Heart right ventricle (tissue), 16 donors: ENCODE results near the gene HRK. TPM values are rescaled to one million over a fixed set of nuclear protein-coding genes. Genes with fewer than 3 reads are reported as not detected.

Source experiments
- ATAC-seq, 8 donors: fragments of 200-7000 bp; cut with Tn5 transposase; one replicate each; pipeline ENCODE4 v1.9.1; 2020; ENCODE audit warnings: mild to moderate bottlenecking in 8 of 8, moderate library complexity in 8 of 8, moderate number of reproducible peaks in 1 of 8
- DNase-seq, 2 donors: peaks; one replicate each; pipeline ENCODE4 v3.0.0-alpha.2; 2020
- H3K27ac ChIP-seq, 10 donors: fragments of 200-600 bp; sonication (generic) in 2 of 10; one replicate each; pipeline versions ENCODE4 v1.5.0 to v1.8.0; 2020 to 2022; ENCODE audit warnings: mild to moderate bottlenecking in 3 of 10
- H3K27me3 ChIP-seq, 7 donors: fragments of 200-600 bp; one replicate each; pipeline ENCODE4 v1.8.0; 2021 to 2022; ENCODE audit warnings: mild to moderate bottlenecking in 2 of 7
- H3K36me3 ChIP-seq, 9 donors: fragments of 200-600 bp; sonication (generic) in 1 of 9; one replicate each; pipeline versions ENCODE4 v1.5.0 to v1.8.0; 2020 to 2022; ENCODE audit warnings: mild to moderate bottlenecking in 2 of 9
- H3K4me1 ChIP-seq, 9 donors: fragments of 200-600 bp; sonication (generic) in 1 of 9; one replicate each; pipeline versions ENCODE4 v1.5.0 to v1.8.0; 2020 to 2022; ENCODE audit warnings: mild to moderate bottlenecking in 4 of 9
- H3K4me3 ChIP-seq, 10 donors: fragments of 200-600 bp; sonication (generic) in 2 of 10; one replicate each; pipeline versions ENCODE4 v1.5.0 to v1.8.0; 2020 to 2022; ENCODE audit warnings: mild to moderate bottlenecking in 7 of 10, moderate library complexity in 2 of 10
- H3K9me3 ChIP-seq, 11 donors: fragments of 200-600 bp in 10 of 11; sonication (generic) in 2 of 11; one replicate each; pipeline versions ENCODE4 v1.5.0 to v1.8.0; 2013 to 2022; ENCODE audit warnings: mild to moderate bottlenecking in 2 of 11, control low read depth in 1 of 11, moderate library complexity in 1 of 11
- CTCF ChIP-seq, 9 donors: fragments of 200-600 bp; sonication (generic) in 2 of 9; IDR thresholded peaks; one replicate each; pipeline versions ENCODE4 v1.5.0 to v1.8.0; 2021 to 2022; ENCODE audit warnings: antibody characterized with exemption in 9 of 9, mild to moderate bottlenecking in 5 of 9, moderate library complexity in 1 of 9
- WGBS, 2 donors: extraction: QIAGEN DNeasy Blood & Tissue Kit; methylation state at CpG; one replicate each; pipeline ENCODE4 v1.1.7; 2013; ENCODE audit warnings: inconsistent platforms in 1 of 2; 5-methylcytosine and 5-hydroxymethylcytosine counted together
- intact Hi-C, 10 donors: fragments of 100-400 bp; cut with DNase I; formaldehyde crosslinking; loops; one replicate each; pipeline versions ENCODE4 v1.11.1 to v1.14.2; 2022
- polyA plus RNA-seq, 2 donors: library from polyadenylated mRNA; stranded (reverse); fragments of 200-250 nt; gene quantifications; one replicate each; pipeline ENCODE4 v1.2.3, GENCODE V29; 2013
- total RNA-seq, 10 donors: library from RNA; stranded (reverse); fragmentation: NEBNext Ultra II Directional in 3 of 10; extraction: Animal tissue kit (Norgen Biotek cat#: 25700) in 3 of 10; gene quantifications; one replicate each; pipeline versions ENCODE4 v1.2.1 to v1.2.4, GENCODE V29; 2021 to 2023
- donor health status: Arrhythmogenic right ventricular cardiomyopathy.
- donor health status: ischemic (EF 13 %, LVEDD 7.1; RV severe dilation, severe dysfunction).
- donor health status: healthy with polysubstance abuse.
- donor health status: DM: no; HTN: yes; CAD: no.
- donor health status: DM: no; HTN: no; CAD: no.
- donor health status: ischemic (EF 25% LVEDD 6.9; RV normal size, moderate dysfunction).
- donor health status: ischemic (EF 25% LVEDD 5.7; RV mildly dilated, moderate dysfunction).
- donor health status: healthy.
- donor health status: DM: yes; HTN: yes; CAD: no.
- donor health status: Ischemic cardiomyopathy.
- donor health status: ischemic (EF 35%, LVEDD 5.7; RV mildly dilated, moderate dysfunction).
- donor health status: nonischemic (EF 11% LVEDD 7.7; RV severe dilation, severe dysfunction).
- donor health status: DM: yes; HTN: yes; CAD: no.
- donor health status: PGD.
- donor health status: ischemic (EF 29% LVEDD 5.4; RV normal size, mild dysfunction).
- donor health status: nonischemic (EF 23%, LVEDD 6.1; RV moderate dilation, normal function).

The HRK gene
- total and polyA plus RNA-seq, 12 donors: 0.03 to 2.9 (median 0.40) TPM; not detected in 2

GRCh38 chr12:116892349-116893140 is 11.3 kb upstream of the HRK start:
- peaks cover 0 to 4% (median 0%) of the 10 kb centered on the region in 9 donors for H3K4me1 ChIP-seq
- peaks cover 0 to 11% (median 0%) of the 10 kb centered on the region in 7 donors for H3K27me3 ChIP-seq
- intact Hi-C loops: no loop called here
- H3K4me3 ChIP-seq: no peak overlapping the region
- DNase-seq: no peak
- H3K27ac ChIP-seq: no peak overlapping the region
- H3K36me3 ChIP-seq: no peaks in the 10 kb centered on the region
- TF ChIP-seq CTCF (IDR thresholded peaks at IDR 0.05): no peak
- no peak for ATAC-seq
- 78 to 83% methylated on average over 12 of the region's 12 CpGs for WGBS, 2 donors
- H3K9me3 ChIP-seq: peaks cover 0 to 7% (median 0%) of the 10 kb centered on the region in 11 donors

- DNase-seq: no peak
- Histone ChIP-seq H3K36me3 (no peaks in the 10 kb centered on the region), H3K27me3 (peaks cover 0 to under 1% (median 0%) of the 10 kb centered on the region in 7 donors), H3K4me3 (no peak overlapping the region), H3K9me3 (peaks cover 0 to 7% (median 0%) of the 10 kb centered on the region in 11 donors), H3K27ac (no peak overlapping the region), H3K4me1 (peaks cover 0 to 4% (median 0%) of the 10 kb centered on the region in 9 donors)
- no peak for TF ChIP-seq CTCF (IDR thresholded peaks at IDR 0.05)
- intact Hi-C loops: no loop called here
- no peak for ATAC-seq
- WGBS, 2 donors: 90 to 91% methylated on average over 3 of the region's 3 CpGs
Observed at GRCh38 chr12:116891019-116891418, 9.8 kb upstream of the HRK start.

GRCh38 chr12:116890330-116890729 is 9.1 kb upstream of the HRK start:
- H3K4me1 ChIP-seq: peaks cover 0 to 4% (median 0%) of the 10 kb centered on the region in 9 donors
- H3K36me3 ChIP-seq: no peaks in the 10 kb centered on the region
- no peak overlapping the region for H3K27ac ChIP-seq
- intact Hi-C loops: no loop called here
- 96 to 97% methylated on average over 2 of the region's 2 CpGs for WGBS, 2 donors
- peaks cover 0 to 7% (median 0%) of the 10 kb centered on the region in 11 donors for H3K9me3 ChIP-seq
- no peak overlapping the region for H3K4me3 ChIP-seq
- no peaks in the 10 kb centered on the region for H3K27me3 ChIP-seq
- no peak for DNase-seq
- TF ChIP-seq CTCF (IDR thresholded peaks at IDR 0.05): no peak
- no peak for ATAC-seq

GRCh38 chr12:116887897-116888296 is 6.7 kb upstream of the HRK start:
- ATAC-seq: no peak
- Histone ChIP-seq H3K4me1 (peaks cover 0 to 4% (median 0%) of the 10 kb centered on the region in 9 donors), H3K27ac (no peak overlapping the region), H3K9me3 (peaks cover 0 to 7% (median 0%) of the 10 kb centered on the region in 11 donors), H3K4me3 (no peak overlapping the region), H3K27me3 (peaks cover 0 to 22% (median 11%) of the 10 kb centered on the region in 7 donors), H3K36me3 (no peaks in the 10 kb centered on the region)
- intact Hi-C loops: loop anchor here in 2 of 10 donors (10.0 kb wide), 1 partner anchor 183 kb away; no protein-coding TSS in a partner anchor
- no peak for TF ChIP-seq CTCF (IDR thresholded peaks at IDR 0.05)
- DNase-seq: no peak
- WGBS, 2 donors: 75 to 81% methylated on average over 6 of the region's 6 CpGs
